ENCODE data around the gene AARS2.
"Not testable (repeated sequence)": the region's sequence is repeated elsewhere in the genome, so short reads cannot be mapped to it uniquely, and the experiment has no call there.

The AARS2 gene

GRCh38 chr6:44333273-44333919 lies 20.2 kb upstream of the AARS2 start:
- in situ Hi-C loops (cut with HindIII; ENCODE audit: low sequenced_read_pairs): no loop called here

- in situ Hi-C loops (cut with HindIII; ENCODE audit: low sequenced_read_pairs): no loop called here
These were observed 19.4 kb upstream of the AARS2 start for GRCh38 chr6:44332585-44332984.

GRCh38 chr6:44329858-44330257 lies 16.7 kb upstream of the AARS2 start:
- in situ Hi-C loops (cut with HindIII; ENCODE audit: low sequenced_read_pairs): no loop called here

- in situ Hi-C loops (cut with HindIII; ENCODE audit: low sequenced_read_pairs): not testable (repeated sequence)
These were observed 15.1 kb upstream of the AARS2 start for GRCh38 chr6:44328203-44328602.

GRCh38 chr6:44327760-44328159 lies 14.6 kb upstream of the AARS2 start:
- in situ Hi-C loops (cut with HindIII; ENCODE audit: low sequenced_read_pairs): no loop called here

- in situ Hi-C loops (cut with HindIII; ENCODE audit: low sequenced_read_pairs): no loop called here
These were observed 13.9 kb upstream of the AARS2 start for GRCh38 chr6:44327096-44327495.

- in situ Hi-C loops (cut with HindIII; ENCODE audit: low sequenced_read_pairs): no loop called here
These were observed 8.1 kb upstream of the AARS2 start for GRCh38 chr6:44321210-44321609.

GRCh38 chr6:44317136-44317631 lies 4.0 kb upstream of the AARS2 start:
- in situ Hi-C loops (cut with HindIII; ENCODE audit: low sequenced_read_pairs): not testable (repeated sequence)

GRCh38 chr6:44316481-44316880 lies 3.3 kb upstream of the AARS2 start:
- in situ Hi-C loops (cut with HindIII; ENCODE audit: low sequenced_read_pairs): no loop called here

GRCh38 chr6:44315951-44316350 lies 2.8 kb upstream of the AARS2 start:
- in situ Hi-C loops (cut with HindIII; ENCODE audit: low sequenced_read_pairs): no loop called here

- in situ Hi-C loops (cut with HindIII; ENCODE audit: low sequenced_read_pairs): no loop called here
These were observed 2.4 kb upstream of the AARS2 start for GRCh38 chr6:44315516-44315915.

GRCh38 chr6:44314657-44315056 lies 1.5 kb upstream of the AARS2 start:
- in situ Hi-C loops (cut with HindIII; ENCODE audit: low sequenced_read_pairs): not testable (repeated sequence)

- in situ Hi-C loops (cut with HindIII; ENCODE audit: low sequenced_read_pairs): no loop called here
These were observed 1.4 kb downstream of the AARS2 start for GRCh38 chr6:44311767-44312166.

- in situ Hi-C loops (cut with HindIII; ENCODE audit: low sequenced_read_pairs): no loop called here
These were observed 1.8 kb downstream of the AARS2 start for GRCh38 chr6:44311304-44311703.

- in situ Hi-C loops (cut with HindIII; ENCODE audit: low sequenced_read_pairs): no loop called here
These were observed 2.9 kb downstream of the AARS2 start for GRCh38 chr6:44310241-44310640.

GRCh38 chr6:44309631-44310030 lies 3.5 kb downstream of the AARS2 start:
- in situ Hi-C loops (cut with HindIII; ENCODE audit: low sequenced_read_pairs): loop anchor here (10.0 kb wide), 1 partner anchor 55 kb away; the partner anchor contains the start of gene SLC35B2

GRCh38 chr6:44309092-44309491 lies 4.1 kb downstream of the AARS2 start:
- in situ Hi-C loops (cut with HindIII; ENCODE audit: low sequenced_read_pairs): loop anchor here (10.0 kb wide), 1 partner anchor 54 kb away; the partner anchor contains the start of gene SLC35B2

GRCh38 chr6:44307217-44307616 lies 5.9 kb downstream of the AARS2 start:
- in situ Hi-C loops (cut with HindIII; ENCODE audit: low sequenced_read_pairs): loop anchor here (10.0 kb wide), 1 partner anchor 52 kb away; the partner anchor contains the start of gene SLC35B2

- in situ Hi-C loops (cut with HindIII; ENCODE audit: low sequenced_read_pairs): loop anchor here (10.0 kb wide), 1 partner anchor 52 kb away; the partner anchor contains the start of gene SLC35B2
These were observed 6.4 kb downstream of the AARS2 start for GRCh38 chr6:44306710-44307109.

GRCh38 chr6:44305200-44305725 lies 7.9 kb downstream of the AARS2 start:
- in situ Hi-C loops (cut with HindIII; ENCODE audit: low sequenced_read_pairs): loop anchor here (10.0 kb wide), 1 partner anchor 50 kb away; the partner anchor contains the start of gene SLC35B2

GRCh38 chr6:44304282-44305199 lies 8.6 kb downstream of the AARS2 start:
- in situ Hi-C loops (cut with HindIII; ENCODE audit: low sequenced_read_pairs): loop anchor here (10.0 kb wide), 1 partner anchor 50 kb away; the partner anchor contains the start of gene SLC35B2

All from DLD1 (cell line).